Nephron (organoid): ENCODE data around the gene TTC19.

Source experiments
- H3K27ac Mint-ChIP-seq, 3 experiments: 2 replicates each; pipeline ENCODE4 v1.8.0; 2020; ENCODE audit warnings: mixed read lengths in 3 of 3, mild to moderate bottlenecking in 2 of 3, moderate library complexity in 1 of 3
- H3K27me3 Mint-ChIP-seq: 2 replicates; pipeline ENCODE4 v1.8.0; 2021; ENCODE audit warnings: low read depth, mild to moderate bottlenecking, moderate library complexity, mixed read lengths
- H3K36me3 Mint-ChIP-seq: 2 replicates; pipeline ENCODE4 v1.8.0; 2020; ENCODE audit warnings: low read depth, mixed read lengths
- H3K4me1 Mint-ChIP-seq: 2 replicates; pipeline ENCODE4 v1.8.0; 2020; ENCODE audit warnings: mixed read lengths
- H3K4me3 Mint-ChIP-seq, 3 experiments: 2 replicates each; pipeline ENCODE4 v1.8.0; 2020; ENCODE audit warnings: mild to moderate bottlenecking in 3 of 3, mixed read lengths in 3 of 3, moderate library complexity in 2 of 3
- H3K9me3 Mint-ChIP-seq: 2 replicates; pipeline ENCODE4 v1.8.0; 2020; ENCODE audit warnings: mixed read lengths
- TF ChIP-seq, protein P1 (sequence below), 3 experiments: fragments of 200-600 bp; sonication (generic); IDR thresholded peaks; one replicate each; pipeline ENCODE4 v1.5.0; 2021; ENCODE audit warnings: antibody characterized with exemption in 3 of 3; ENCODE audit not compliant: unreplicated experiment in 3 of 3

TTC19 gene

DNA sequence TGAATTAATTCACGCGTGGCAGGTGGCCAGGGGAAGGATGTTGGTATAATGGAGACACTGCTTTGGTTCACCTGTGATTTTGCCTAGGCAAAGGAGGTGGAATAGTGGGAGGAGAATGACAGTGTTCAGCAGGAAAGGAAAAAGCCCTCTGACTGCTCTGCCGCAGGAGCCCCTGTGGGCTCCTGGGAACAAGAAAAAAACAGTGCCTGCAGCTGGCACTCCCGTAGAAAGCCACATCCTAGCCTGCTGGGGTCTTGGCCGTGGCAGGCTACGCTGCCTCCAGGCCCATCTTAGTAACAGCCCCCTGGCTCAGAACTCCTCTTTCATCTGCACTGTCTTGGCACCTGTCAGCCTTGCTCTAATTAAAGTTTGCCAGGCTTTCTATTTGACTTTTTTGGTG is 34.1 kb upstream of the TTC19 start:
- Mint-ChIP-seq H3K27ac (peak overlapping the region; percentile 69 to 91 (median 82)), H3K4me3 (no peak overlapping the region), H3K4me1 (peaks cover 37% of the 10 kb centered on the region), H3K27me3 (no peaks in the 10 kb centered on the region), H3K9me3 (no peaks in the 10 kb centered on the region), H3K36me3 (no peaks in the 10 kb centered on the region)
- TF ChIP-seq, protein P1, sequence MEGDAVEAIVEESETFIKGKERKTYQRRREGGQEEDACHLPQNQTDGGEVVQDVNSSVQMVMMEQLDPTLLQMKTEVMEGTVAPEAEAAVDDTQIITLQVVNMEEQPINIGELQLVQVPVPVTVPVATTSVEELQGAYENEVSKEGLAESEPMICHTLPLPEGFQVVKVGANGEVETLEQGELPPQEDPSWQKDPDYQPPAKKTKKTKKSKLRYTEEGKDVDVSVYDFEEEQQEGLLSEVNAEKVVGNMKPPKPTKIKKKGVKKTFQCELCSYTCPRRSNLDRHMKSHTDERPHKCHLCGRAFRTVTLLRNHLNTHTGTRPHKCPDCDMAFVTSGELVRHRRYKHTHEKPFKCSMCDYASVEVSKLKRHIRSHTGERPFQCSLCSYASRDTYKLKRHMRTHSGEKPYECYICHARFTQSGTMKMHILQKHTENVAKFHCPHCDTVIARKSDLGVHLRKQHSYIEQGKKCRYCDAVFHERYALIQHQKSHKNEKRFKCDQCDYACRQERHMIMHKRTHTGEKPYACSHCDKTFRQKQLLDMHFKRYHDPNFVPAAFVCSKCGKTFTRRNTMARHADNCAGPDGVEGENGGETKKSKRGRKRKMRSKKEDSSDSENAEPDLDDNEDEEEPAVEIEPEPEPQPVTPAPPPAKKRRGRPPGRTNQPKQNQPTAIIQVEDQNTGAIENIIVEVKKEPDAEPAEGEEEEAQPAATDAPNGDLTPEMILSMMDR (IDR thresholded peaks at IDR 0.05; ENCODE audit: unreplicated experiment in 3 of 3) = no peak

DNA sequence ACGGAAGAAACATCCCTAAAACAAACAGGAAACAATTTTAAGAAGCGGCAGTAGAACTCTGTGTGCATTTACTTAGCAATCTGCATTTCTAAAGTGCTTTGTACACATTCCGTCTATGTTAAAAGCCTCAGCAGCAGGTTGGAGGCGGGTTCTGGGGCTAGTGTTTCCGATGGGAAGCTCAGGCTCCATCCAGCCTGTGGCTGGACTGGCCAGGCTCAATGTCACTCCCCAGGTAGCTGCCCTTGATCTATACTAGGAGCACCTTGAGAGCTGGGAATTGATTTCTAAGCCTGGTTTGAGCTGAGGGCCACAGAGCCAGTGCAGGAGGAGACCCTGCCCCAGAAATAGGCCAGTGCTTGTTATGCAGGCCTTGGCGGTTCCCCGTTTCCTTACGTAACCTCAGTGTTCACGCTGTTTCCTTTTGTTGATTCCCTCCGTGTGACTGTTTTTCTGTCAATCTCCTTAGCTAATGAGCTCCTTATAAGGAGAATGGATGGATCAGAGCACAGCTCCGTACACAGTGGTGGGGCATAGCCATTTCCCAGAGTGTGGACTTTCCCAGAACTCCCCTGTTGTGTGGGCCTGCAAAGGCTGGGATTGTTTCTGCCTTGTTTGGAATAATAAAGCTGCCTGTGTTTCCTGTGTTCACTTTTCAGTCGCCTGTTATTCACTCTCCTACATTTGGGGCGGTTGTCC is 33.3 kb upstream of the TTC19 start:
- peaks cover 39% of the 10 kb centered on the region for H3K4me1 Mint-ChIP-seq
- peak overlapping the region; percentile 69 to 91 (median 82) for H3K27ac Mint-ChIP-seq
- H3K27me3 Mint-ChIP-seq = no peaks in the 10 kb centered on the region
- no peaks in the 10 kb centered on the region for H3K9me3 Mint-ChIP-seq
- no peaks in the 10 kb centered on the region for H3K36me3 Mint-ChIP-seq
- TF ChIP-seq, protein P1 (IDR thresholded peaks at IDR 0.05; ENCODE audit: unreplicated experiment in 3 of 3) = no peak
- H3K4me3 Mint-ChIP-seq = peak overlapping the region in 1 of 3 experiments; percentile 15

DNA sequence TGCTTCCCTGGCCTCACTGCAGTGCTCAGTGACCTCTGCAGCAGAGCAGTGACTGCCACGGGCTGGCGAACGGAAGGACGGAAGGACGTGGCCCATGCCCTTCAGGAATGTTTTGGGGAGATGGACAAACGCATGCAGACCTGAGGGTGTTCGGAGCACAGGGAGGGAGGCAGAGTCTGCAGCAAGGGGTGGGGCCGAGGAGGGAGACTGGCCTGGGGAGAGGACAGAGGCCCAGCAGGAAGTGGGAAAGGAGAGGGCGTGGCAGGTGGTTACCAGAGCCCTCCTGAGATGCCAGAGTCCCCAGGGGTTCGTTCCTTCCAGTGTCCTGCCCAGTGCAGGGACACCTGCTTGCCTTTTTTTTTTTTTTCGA is 32.8 kb upstream of the TTC19 start:
- H3K27me3 Mint-ChIP-seq = no peaks in the 10 kb centered on the region
- H3K4me1 Mint-ChIP-seq = peaks cover 39% of the 10 kb centered on the region
- H3K4me3 Mint-ChIP-seq = peak overlapping the region in 1 of 3 experiments; percentile 15
- no peaks in the 10 kb centered on the region for H3K36me3 Mint-ChIP-seq
- no peaks in the 10 kb centered on the region for H3K9me3 Mint-ChIP-seq
- H3K27ac Mint-ChIP-seq = peak overlapping the region; percentile 69 to 91 (median 77)
- TF ChIP-seq, protein P1 (IDR thresholded peaks at IDR 0.05; ENCODE audit: unreplicated experiment in 3 of 3) = no peak

DNA sequence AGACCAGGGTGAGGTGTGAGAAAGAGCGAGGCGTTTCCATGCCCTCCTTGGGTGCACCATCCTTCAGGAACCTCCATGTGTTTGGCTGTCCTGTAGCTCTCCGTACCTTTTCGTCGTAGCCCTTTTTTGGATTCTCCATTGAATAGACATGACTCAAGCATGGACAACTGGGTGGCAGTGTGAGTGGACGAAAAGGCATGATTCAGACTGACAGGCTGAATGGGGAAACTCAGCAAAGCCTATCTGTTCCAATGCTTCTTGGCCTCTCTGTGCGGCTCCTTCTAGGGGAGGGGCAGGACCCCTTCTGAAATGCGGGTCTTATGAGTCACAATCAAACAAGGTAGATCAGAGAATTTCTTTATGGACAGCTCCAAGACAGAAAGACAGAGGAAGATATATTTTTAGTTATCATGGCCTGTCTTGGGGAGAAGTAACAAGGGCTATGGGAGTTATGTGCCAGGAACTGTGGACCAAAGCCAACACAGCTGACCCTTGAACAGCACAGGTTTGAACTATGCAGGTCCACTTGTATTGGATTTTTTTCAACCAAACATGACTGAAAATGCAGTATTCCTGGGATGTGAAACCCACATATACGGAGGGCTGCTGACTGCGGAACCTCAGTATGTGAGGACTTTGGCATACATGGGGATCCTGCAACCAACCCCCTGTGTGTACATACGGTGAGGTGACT is 31.8 kb upstream of the TTC19 start:
- Mint-ChIP-seq H3K4me3 (no peak overlapping the region), H3K36me3 (no peaks in the 10 kb centered on the region), H3K4me1 (peaks cover 39% of the 10 kb centered on the region), H3K27ac (peak overlapping the region in 2 of 3 experiments; percentile 4 to 43), H3K27me3 (no peaks in the 10 kb centered on the region), H3K9me3 (no peaks in the 10 kb centered on the region)
- TF ChIP-seq, protein P1 (IDR thresholded peaks at IDR 0.05; ENCODE audit: unreplicated experiment in 3 of 3) = no peak

DNA sequence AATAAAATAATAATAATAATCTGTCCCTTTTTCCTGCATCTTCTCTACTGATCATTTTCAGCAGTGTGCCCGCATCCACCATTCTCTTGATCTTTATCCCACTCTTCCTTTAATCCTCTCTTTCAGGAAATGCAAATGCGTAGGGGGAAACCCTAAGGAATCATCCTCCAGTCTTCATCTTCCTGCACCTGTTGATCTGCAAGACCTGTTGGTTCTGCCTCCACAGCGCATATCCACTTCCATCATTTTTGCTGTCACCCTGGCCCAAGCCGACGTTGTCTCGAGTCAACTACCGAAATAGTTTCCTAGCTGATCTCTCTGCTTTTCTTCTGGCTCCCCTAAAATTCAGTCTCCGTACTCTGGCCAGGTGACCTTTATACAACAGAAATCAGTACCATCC is 30.2 kb upstream of the TTC19 start:
- Mint-ChIP-seq H3K4me3 (no peak overlapping the region), H3K4me1 (peaks cover 39% of the 10 kb centered on the region), H3K27me3 (no peaks in the 10 kb centered on the region), H3K27ac (no peak overlapping the region), H3K36me3 (peaks cover 7% of the 10 kb centered on the region), H3K9me3 (no peaks in the 10 kb centered on the region)
- TF ChIP-seq, protein P1 (IDR thresholded peaks at IDR 0.05; ENCODE audit: unreplicated experiment in 3 of 3) = no peak
